Measurements from ENCODE around the gene CST9. TPM values are rescaled to one million over a fixed set of nuclear protein-coding genes. Genes with fewer than 3 reads are reported as not detected.

CST9 gene
- total RNA-seq, 2 donors from 2014 or later: not detected

DNA sequence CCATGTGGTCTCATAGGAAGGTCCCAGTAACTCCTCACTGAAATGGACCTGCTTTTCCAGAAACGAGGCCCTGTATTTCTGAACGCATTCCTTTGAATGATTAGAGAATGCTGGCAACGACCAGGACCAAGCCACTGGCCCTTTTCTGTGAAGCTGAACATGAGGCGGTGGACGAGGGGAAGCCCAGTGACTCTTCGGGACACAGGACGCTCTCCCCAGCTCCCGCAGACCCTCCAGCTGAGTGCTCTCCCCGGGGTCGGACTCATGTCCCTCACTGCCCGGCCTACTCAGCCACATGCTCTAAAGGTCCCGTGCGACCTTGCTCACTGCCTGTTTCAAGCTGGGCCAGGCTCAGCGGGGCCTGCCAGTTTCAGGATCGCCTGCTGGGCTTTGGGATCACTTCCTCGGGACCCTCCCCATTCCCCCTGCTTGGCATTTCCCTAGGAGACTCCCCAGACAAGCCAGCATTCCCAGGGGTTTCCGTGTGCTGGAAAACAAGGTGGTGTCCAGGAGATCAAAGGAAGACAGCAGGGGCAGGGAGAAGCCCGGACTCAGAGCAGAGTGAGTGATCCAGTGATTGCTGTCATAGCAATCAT is 2.6 kb upstream of the CST9 start:
- DNase-seq (ENCODE audit: low spot score): no peak
- TF ChIP-seq, protein P1, sequence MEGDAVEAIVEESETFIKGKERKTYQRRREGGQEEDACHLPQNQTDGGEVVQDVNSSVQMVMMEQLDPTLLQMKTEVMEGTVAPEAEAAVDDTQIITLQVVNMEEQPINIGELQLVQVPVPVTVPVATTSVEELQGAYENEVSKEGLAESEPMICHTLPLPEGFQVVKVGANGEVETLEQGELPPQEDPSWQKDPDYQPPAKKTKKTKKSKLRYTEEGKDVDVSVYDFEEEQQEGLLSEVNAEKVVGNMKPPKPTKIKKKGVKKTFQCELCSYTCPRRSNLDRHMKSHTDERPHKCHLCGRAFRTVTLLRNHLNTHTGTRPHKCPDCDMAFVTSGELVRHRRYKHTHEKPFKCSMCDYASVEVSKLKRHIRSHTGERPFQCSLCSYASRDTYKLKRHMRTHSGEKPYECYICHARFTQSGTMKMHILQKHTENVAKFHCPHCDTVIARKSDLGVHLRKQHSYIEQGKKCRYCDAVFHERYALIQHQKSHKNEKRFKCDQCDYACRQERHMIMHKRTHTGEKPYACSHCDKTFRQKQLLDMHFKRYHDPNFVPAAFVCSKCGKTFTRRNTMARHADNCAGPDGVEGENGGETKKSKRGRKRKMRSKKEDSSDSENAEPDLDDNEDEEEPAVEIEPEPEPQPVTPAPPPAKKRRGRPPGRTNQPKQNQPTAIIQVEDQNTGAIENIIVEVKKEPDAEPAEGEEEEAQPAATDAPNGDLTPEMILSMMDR (IDR thresholded peaks at IDR 0.05): no peak
- TF ChIP-seq POLR2AphosphoS5 (IDR thresholded peaks at IDR 0.05) (no peak), POLR2A (IDR thresholded peaks at IDR 0.05) (no peak)
- whole genome bisulfite sequencing: 69% methylated on average over 18 of the region's 18 CpGs
- no peaks in the 10 kb centered on the region for H3K9me3 ChIP-seq
- no peaks in the 10 kb centered on the region for H3K4me1 ChIP-seq (replicated peaks)
- H3K4me3 ChIP-seq: no peak overlapping the region
- no peaks in the 10 kb centered on the region for H3K36me3 ChIP-seq
- no peaks in the 10 kb centered on the region for H3K27me3 ChIP-seq (replicated peaks; ENCODE audit: insufficient read depth)
- H3K27ac ChIP-seq: no peak overlapping the region
- intact Hi-C loops (cut with DNase I): loop anchor here (5.0 kb wide), 3 partner anchors 166 to 261 kb away; partner anchors contain the start of gene GZF1

DNA sequence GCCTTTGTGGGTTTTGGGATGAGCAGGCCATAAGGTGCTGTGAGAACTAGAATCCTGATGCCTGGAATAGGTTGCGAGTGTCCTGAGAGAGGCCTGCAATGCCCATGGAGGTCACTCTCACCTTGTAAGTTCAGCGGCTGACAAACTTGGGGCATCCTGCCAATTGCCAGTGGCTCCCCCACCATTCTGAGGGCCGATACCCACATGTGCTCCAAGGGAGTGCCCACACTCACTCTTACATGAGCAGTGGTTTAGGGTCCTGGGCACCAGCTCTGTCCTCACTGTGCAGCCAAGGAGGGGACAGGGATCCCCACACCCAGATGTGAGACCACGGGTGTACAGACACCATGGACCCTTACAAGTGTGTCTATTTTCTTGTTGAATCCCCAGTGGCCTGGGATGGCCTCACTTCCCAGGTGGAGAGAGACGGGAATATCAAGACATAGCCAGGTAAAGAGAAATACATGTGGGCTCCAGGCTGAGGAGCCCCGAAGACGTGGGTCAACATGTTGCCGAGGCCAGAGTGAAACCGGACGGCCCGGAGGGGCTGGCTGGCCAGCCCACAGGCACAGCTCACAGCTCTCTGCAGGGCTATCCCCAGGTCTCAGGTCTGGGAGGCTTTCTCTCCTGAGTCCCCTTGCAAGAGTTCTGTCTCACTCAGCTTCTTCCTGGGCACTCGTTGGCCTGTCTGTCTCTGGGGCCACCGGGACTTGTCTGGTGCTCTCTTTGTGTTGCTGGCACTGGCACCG is 2.0 kb upstream of the CST9 start:
- Histone ChIP-seq H3K9me3 (no peaks in the 10 kb centered on the region), H3K27me3 (replicated peaks; ENCODE audit: insufficient read depth) (no peaks in the 10 kb centered on the region), H3K4me1 (replicated peaks) (no peaks in the 10 kb centered on the region), H3K4me3 (no peak overlapping the region), H3K36me3 (no peaks in the 10 kb centered on the region), H3K27ac (no peak overlapping the region)
- WGBS: 91% methylated on average over 14 of the region's 14 CpGs
- no peak for DNase-seq (ENCODE audit: low spot score)
- intact Hi-C loops (cut with DNase I): loop anchor here (5.0 kb wide), 3 partner anchors 165 to 260 kb away; partner anchors contain the start of gene GZF1
- no peak for TF ChIP-seq POLR2A (IDR thresholded peaks at IDR 0.05)
- TF ChIP-seq, protein P1 (IDR thresholded peaks at IDR 0.05): no peak
- no peak for TF ChIP-seq POLR2AphosphoS5 (IDR thresholded peaks at IDR 0.05)

DNA sequence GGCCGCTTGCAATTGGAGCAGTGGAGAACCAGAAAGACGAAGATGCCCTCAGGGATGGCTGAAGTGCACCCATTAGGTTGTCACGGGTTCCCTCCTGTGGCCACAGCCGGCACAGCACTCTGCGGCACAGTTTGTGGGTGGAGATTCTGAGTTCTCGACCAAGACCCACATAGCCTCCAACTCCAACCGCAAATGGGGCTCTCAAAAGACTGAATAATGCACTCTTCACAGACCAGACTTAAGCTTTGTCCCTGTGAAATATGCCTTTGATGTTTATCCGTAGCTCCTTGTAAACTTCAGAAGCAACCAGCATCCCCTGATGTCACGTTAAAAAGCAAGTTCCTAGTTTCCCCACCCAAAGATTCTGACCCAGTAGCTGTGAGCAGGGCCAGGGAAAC is 934 bp upstream of the CST9 start:
- WGBS: 9% methylated on average over 9 of the region's 9 CpGs
- Histone ChIP-seq H3K36me3 (no peaks in the 10 kb centered on the region), H3K27me3 (replicated peaks; ENCODE audit: insufficient read depth) (no peaks in the 10 kb centered on the region), H3K9me3 (no peaks in the 10 kb centered on the region), H3K4me1 (replicated peaks) (no peaks in the 10 kb centered on the region), H3K27ac (no peak overlapping the region), H3K4me3 (no peak overlapping the region)
- DNase-seq (ENCODE audit: low spot score): peak; percentile 74
- TF ChIP-seq POLR2AphosphoS5 (IDR thresholded peaks at IDR 0.05): peak; percentile 17
- TF ChIP-seq POLR2A (IDR thresholded peaks at IDR 0.05): no peak
- TF ChIP-seq, protein P1 (IDR thresholded peaks at IDR 0.05): peak; percentile 63 to 91 (median 86)
- intact Hi-C loops (cut with DNase I): loop anchor here (5.0 kb wide), 3 partner anchors 164 to 259 kb away; partner anchors contain the start of gene GZF1

DNA sequence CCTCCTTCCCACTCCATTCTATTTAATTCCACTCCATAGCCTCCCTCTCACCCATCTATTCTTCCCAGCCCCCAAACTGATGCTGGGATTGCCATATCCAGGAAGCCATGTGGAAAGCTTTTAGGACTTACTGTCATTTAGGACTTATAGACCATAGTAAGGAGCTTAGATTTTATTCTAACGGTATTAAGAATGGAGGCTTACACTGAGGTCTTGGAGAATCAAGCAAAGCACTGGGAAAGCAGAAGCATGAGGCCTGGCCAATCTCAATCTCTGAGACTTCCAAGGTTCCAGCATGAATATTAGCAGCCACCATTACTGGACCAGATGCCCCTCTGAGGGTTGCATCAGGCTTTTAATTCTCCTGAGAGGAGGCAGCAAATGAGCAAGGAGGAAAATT is 1.4 kb downstream of the CST9 start:
- WGBS: 76% methylated on average over 1 of the region's 1 CpG
- intact Hi-C loops (cut with DNase I): no loop called here

More for the DNA sequence above, 1.4 kb downstream of the CST9 start:
- no peaks in the 10 kb centered on the region for H3K9me3 ChIP-seq
- H3K4me3 ChIP-seq: no peak overlapping the region
- no peaks in the 10 kb centered on the region for H3K4me1 ChIP-seq (replicated peaks)
- DNase-seq (ENCODE audit: low spot score): no peak
- no peaks in the 10 kb centered on the region for H3K27me3 ChIP-seq (replicated peaks; ENCODE audit: insufficient read depth)
- H3K36me3 ChIP-seq: no peaks in the 10 kb centered on the region
- H3K27ac ChIP-seq: no peak overlapping the region
- TF ChIP-seq, protein P1 (IDR thresholded peaks at IDR 0.05): no peak
- TF ChIP-seq POLR2A (IDR thresholded peaks at IDR 0.05) (no peak), POLR2AphosphoS5 (IDR thresholded peaks at IDR 0.05) (no peak)
